GM18873 (cell line): ENCODE data around the gene ZDHHC15.
"Not testable (repeated sequence)": the region's sequence is repeated elsewhere in the genome, so short reads cannot be mapped to it uniquely, and the experiment has no call there.

ENCODE experiments used
- ATAC-seq: cut with Tn5 transposase; IDR thresholded peaks from one replicate; pipeline ENCODE4 v1.9.1; 2021; ENCODE audit warnings: mild to moderate bottlenecking, moderate library complexity, moderate number of reproducible peaks; ENCODE audit not compliant: unreplicated experiment, low FRiP score

The ZDHHC15 gene

GRCh38 chrX:75522565-75523431, at the start of gene ZDHHC15:
Gene ZDHHC15 (minus strand): TSS chrX:75523037. CDS start chrX:75523024, 13 bp downstream.
- no peak for ATAC-seq

- not testable (repeated sequence) for ATAC-seq
These were observed 37.7 kb upstream of the ZDHHC15 start for GRCh38 chrX:75560544-75560943.

GRCh38 chrX:75547783-75548182, 24.9 kb upstream of the ZDHHC15 start:
- no peak for ATAC-seq

- no peak for ATAC-seq
These were observed 24.1 kb upstream of the ZDHHC15 start for GRCh38 chrX:75546724-75547511.

- ATAC-seq, result no peak
These were observed 21.9 kb upstream of the ZDHHC15 start for GRCh38 chrX:75544786-75545185.

- ATAC-seq, result no peak
These were observed 38.9 kb downstream of the ZDHHC15 start for GRCh38 chrX:75483933-75484332.

GRCh38 chrX:75461780-75462179, 61.1 kb downstream of the ZDHHC15 start:
- not testable (repeated sequence) for ATAC-seq

- no peak for ATAC-seq
These were observed 101.1 kb downstream of the ZDHHC15 start for GRCh38 chrX:75421688-75422230.

GRCh38 chrX:75407153-75407552, 115.7 kb downstream of the ZDHHC15 start:
- ATAC-seq, result not testable (repeated sequence)

- no peak for ATAC-seq
These were observed 132.4 kb downstream of the ZDHHC15 start for GRCh38 chrX:75390470-75390869.

- no peak for ATAC-seq
These were observed 153.1 kb downstream of the ZDHHC15 start for GRCh38 chrX:75369721-75370120.

GRCh38 chrX:75366861-75367260, 156.0 kb downstream of the ZDHHC15 start:
- no peak for ATAC-seq

- no peak for ATAC-seq
These were observed 157.4 kb downstream of the ZDHHC15 start for GRCh38 chrX:75365243-75365975.

GRCh38 chrX:75361788-75362187, 161.0 kb downstream of the ZDHHC15 start:
- no peak for ATAC-seq

- ATAC-seq, result not testable (repeated sequence)
These were observed 174.2 kb downstream of the ZDHHC15 start for GRCh38 chrX:75348601-75349000.

- no peak for ATAC-seq
These were observed 185.3 kb downstream of the ZDHHC15 start for GRCh38 chrX:75337525-75337924.

GRCh38 chrX:75335127-75335458, 187.7 kb downstream of the ZDHHC15 start:
- ATAC-seq, result no peak

GRCh38 chrX:75334407-75335126, 188.3 kb downstream of the ZDHHC15 start:
- ATAC-seq, result not testable (repeated sequence)

- no peak for ATAC-seq
These were observed 195.2 kb downstream of the ZDHHC15 start for GRCh38 chrX:75327607-75328006.
